Esophagus squamous epithelium (tissue), 4 donors: ENCODE data around the gene PRKAR1B.

Experiments
- POLR2A ChIP-seq, 4 donors: fragments of 450-650 bp; IDR thresholded peaks; one replicate each; pipeline ENCODE4 v1.6.1; 2017; ENCODE audit warnings: antibody characterized with exemption in 4 of 4, mild to moderate bottlenecking in 4 of 4, moderate library complexity in 3 of 4
- TF ChIP-seq, protein P1 (sequence below), 6 experiments: fragments of 450-650 bp in 4 of 6; fragments of 200-600 bp in 2 of 6; sonication (generic) in 2 of 6; IDR thresholded peaks; one replicate each; pipeline ENCODE4 v1.5.1; 2016 to 2019; ENCODE audit warnings: antibody characterized with exemption in 6 of 6, mild to moderate bottlenecking in 4 of 6, moderate library complexity in 4 of 6

DNA sequence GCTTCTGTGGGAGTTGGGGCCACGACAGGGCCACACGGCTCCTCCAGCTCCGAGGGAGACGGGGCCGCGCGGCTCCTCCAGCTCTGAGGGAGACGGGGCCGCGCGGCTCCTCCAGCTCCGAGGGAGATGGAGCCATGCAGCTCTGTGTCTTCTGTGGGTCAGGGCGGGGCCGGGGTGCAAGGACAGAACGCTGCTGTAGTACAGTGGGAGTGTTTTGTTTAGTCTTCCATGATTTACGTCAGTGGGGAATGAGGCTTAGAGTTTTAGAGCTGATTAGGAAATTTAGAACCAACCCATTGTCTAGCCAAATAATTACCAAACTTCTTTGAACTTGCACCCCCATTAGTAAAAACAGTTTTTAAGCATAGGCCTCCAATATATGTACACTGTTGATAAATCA, 32.9 kb upstream of the PRKAR1B start:
- TF ChIP-seq, protein P1, sequence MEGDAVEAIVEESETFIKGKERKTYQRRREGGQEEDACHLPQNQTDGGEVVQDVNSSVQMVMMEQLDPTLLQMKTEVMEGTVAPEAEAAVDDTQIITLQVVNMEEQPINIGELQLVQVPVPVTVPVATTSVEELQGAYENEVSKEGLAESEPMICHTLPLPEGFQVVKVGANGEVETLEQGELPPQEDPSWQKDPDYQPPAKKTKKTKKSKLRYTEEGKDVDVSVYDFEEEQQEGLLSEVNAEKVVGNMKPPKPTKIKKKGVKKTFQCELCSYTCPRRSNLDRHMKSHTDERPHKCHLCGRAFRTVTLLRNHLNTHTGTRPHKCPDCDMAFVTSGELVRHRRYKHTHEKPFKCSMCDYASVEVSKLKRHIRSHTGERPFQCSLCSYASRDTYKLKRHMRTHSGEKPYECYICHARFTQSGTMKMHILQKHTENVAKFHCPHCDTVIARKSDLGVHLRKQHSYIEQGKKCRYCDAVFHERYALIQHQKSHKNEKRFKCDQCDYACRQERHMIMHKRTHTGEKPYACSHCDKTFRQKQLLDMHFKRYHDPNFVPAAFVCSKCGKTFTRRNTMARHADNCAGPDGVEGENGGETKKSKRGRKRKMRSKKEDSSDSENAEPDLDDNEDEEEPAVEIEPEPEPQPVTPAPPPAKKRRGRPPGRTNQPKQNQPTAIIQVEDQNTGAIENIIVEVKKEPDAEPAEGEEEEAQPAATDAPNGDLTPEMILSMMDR (IDR thresholded peaks at IDR 0.05) = no peak
- TF ChIP-seq POLR2A (IDR thresholded peaks at IDR 0.05) = no peak
